GM18907 (cell line): ENCODE measurements around the gene PLXDC2.

ENCODE experiments used
- ATAC-seq: cut with Tn5 transposase; IDR thresholded peaks from one replicate; pipeline ENCODE4 v1.9.1; 2021; ENCODE audit warnings: mild to moderate bottlenecking, moderate library complexity; ENCODE audit not compliant: unreplicated experiment

PLXDC2 gene

GRCh38 chr10:20314431-20314830, 498.2 kb downstream of the PLXDC2 start:
- no peak for ATAC-seq

GRCh38 chr10:20327954-20328353, 511.7 kb downstream of the PLXDC2 start:
- no peak for ATAC-seq

DNA sequence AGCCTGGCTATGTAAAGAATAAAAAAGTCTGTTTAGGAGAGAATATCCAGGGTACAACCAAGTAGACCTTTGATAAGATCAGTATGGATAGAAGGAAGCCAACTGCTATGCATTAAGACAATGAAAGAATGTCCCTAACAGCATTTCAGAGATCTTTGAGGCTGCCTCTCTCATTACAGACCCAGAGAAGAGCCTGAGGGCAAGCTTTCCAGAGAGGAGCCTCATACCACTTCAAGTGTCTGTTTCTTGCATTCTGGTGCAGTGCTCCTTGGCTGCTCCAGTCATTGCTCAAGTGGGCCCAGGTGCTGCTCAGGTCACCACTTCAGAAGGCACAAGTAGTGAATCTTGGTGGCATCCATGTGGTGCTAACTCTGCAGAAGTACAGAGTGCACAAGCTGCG, 514.0 kb downstream of the PLXDC2 start:
- ATAC-seq, result no peak

DNA sequence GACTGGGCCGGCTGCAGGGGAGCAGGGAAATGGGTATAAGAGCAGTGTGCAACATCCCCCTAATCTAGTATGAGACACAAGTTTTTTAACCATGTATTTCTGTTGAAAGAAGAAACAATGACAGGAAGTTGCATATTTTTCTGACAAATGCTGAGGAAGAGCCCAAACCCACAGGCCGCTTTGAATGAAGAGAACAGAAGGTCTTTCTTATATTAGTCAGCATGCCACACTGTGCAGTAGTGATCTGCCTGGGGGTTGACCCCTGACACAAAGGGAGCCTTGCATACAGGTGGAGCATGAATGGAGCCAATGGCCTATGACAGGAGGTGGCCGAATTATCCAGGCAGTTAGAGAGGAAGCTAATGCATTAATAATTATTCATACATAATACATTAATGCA, 518.3 kb downstream of the PLXDC2 start:
- ATAC-seq, result no peak
